AG08395 (cell line): ENCODE data around the gene XYLT1.

Experiments
- DNase-seq: peaks from one replicate; pipeline ENCODE4 v3.0.0; 2012; ENCODE audit warnings: mixed read lengths, low spot score

The XYLT1 gene

GRCh38 chr16:17098685-17099084, 372.1 kb downstream of the XYLT1 start:
- no peak for DNase-seq

GRCh38 chr16:17084130-17084529, 386.6 kb downstream of the XYLT1 start:
- DNase-seq: no peak

GRCh38 chr16:17083628-17084027, 387.1 kb downstream of the XYLT1 start:
- no peak for DNase-seq

DNA sequence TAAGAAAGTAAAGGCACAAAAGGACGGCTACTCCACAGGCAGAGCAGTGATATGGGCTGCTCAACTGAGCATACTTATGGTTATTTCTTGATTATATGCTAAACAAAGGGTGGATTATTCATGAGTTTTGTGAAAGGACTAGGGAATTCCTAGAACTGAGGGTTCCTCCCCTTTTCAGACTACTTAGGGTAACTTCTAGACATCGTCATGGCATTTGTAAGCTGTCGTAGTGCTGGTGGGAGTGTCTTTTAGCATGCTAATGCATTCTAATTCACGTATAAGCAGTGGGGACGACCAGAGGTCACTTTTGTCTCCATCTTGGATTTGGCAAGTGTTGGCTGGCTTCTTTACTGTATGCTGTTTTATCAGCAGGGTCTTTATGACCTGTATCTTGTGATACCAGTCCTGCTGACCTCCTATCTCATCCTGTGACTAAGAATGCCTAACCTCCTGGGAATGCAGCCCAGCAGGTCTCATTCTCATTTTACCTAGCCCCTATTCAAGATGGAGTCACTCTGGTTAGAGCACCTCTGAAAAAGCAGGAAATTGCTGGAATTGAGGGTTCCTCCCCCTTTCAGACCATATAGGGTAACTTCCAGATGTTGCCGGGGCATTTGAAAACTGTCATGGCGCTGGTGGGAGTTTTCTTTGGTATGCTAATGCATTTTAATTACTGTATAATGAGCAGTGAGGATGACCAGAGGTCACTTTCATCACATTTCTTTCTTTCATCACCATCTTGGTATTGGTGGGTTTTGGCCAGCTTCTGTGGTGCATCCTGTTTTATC, 388.5 kb downstream of the XYLT1 start:
- no peak for DNase-seq

DNA sequence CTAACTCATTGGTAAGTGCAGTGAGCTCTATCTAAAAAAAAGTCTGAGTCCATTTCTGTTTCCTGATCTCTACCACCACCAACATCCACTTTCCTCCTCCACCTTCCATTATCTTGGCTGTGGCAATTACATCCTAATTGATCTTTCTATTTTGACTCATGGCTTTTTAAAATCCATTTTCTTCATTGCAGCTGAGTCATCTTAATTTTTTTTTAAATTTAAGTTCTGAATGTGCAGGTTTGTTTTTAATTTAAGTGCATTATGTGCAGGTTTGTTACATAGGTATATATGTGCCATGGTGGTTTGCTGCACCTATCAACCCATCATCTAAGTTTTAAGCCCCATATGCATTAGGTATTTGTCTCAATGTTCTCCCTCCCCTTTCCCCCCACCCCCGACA, 390.7 kb downstream of the XYLT1 start:
- DNase-seq: no peak

GRCh38 chr16:17078931-17079631, 391.7 kb downstream of the XYLT1 start:
- no peak for DNase-seq

GRCh38 chr16:17076818-17077498, 393.8 kb downstream of the XYLT1 start:
- no peak for DNase-seq

DNA sequence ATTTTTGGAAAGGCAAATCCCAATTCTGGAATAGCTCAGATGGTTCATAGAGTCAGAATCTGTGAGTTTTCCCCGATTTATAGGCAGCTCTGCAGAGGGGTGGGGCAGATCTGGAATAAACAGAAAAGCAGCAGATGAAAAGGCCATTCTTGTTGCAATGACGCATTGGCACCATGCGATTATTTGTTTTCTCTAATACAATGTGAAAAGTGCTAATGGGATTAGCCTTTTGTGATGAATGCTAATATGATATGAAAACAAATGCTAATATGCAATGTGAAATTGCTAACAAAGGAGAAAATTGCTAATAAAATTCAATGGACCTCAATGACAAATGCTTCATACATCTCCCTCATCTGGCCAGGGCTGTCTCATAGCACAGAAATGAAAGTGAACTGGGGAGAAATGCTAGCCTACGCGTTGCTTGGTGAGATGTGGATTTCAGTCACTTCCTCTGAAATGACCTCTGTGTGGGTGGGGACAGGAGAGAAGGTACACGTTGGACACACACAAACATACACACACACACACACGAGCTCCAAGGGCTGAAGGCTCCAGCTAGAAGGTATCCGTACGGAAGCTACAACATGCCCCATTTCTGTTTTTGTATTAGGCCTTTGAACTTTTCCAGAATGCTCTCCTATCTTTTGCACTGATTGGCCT, 394.5 kb downstream of the XYLT1 start:
- DNase-seq: no peak

- no peak for DNase-seq
These were observed 398.7 kb downstream of the XYLT1 start for GRCh38 chr16:17072104-17072503.

- no peak for DNase-seq
These were observed 399.7 kb downstream of the XYLT1 start for GRCh38 chr16:17070882-17071592.

- DNase-seq: no peak
These were observed 401.1 kb downstream of the XYLT1 start for GRCh38 chr16:17069681-17070080.

DNA sequence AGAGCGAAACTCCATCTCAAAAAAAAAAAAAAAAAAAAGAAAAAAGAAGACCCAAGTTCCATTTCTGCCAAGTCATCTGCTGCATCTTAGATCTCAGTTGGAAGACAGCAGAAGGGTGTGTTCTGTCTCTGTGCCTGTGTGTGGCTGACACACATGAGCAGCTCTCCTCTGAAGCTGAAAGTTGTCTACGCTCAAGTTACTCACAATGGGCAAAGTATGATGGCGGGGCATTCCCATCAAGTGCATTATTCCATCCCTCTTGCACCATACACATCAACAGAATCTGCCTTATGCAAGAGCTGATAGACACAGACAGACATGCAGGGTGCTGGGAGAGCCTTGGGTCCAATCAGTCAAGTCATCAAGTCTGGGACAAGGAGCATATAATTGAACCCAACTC, 402.2 kb downstream of the XYLT1 start:
- no peak for DNase-seq

DNA sequence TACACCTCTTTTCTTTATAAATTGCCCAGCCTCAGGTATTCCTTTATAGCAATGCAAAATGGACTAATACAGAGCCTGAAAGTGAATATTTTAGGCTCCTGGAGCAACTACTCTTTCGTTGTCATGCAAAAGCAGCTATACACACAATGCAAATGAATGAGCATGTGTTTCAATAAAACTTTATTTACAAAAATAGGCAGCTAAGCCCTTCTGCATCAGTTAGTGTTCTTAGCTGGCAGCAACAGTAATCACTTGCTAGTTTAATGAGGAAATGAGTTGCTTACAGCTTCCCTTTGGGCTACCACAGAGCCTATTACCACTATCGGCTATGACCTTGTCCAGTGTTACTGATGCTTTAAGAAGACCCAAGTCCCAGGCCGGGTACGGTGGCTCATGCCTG, 402.9 kb downstream of the XYLT1 start:
- no peak for DNase-seq

DNA sequence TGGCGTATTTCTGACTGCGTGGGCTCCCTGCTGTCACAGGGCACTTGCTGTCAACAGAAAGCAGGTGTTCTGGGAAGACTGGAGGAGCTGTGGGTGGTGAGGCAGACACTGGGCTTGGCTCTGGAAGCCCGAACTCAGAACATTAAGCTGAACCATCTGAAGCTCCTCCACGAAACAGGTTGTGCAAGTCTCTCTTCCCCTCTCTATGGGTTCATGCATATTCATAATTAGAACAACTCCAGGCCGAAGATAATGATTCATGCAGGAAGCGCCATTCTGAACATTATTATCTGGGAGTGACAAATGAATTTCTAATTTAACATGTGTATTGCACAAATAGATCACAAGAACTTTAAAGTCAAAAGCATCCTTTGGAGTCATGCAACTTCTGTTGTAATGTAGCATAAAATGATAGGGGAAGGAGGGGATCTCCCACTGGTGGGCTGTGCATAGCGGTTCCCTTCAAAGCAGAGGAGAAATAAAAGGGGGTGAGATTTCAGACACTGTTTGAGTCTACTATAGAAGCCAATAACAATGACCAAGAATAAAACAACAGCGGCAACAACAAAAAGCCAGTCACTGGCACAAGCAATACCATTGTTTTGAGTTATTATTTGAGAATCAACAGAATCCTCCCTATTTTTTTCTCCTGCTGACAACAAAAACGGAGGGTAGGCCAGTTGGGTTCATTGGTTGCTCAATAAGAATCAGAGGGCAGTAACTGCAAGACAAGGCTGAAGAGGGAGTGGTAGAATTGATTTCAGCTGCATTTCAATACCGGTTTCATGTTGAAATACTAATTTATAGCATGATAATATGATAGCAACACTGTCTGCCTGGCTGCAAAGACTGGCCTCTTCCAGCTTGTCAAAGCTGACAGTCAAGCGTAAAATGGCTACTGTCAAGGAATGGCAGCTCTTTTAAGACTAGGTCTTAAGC, 407.3 kb downstream of the XYLT1 start:
- no peak for DNase-seq

GRCh38 chr16:17062676-17063075, 408.1 kb downstream of the XYLT1 start:
- no peak for DNase-seq

DNA sequence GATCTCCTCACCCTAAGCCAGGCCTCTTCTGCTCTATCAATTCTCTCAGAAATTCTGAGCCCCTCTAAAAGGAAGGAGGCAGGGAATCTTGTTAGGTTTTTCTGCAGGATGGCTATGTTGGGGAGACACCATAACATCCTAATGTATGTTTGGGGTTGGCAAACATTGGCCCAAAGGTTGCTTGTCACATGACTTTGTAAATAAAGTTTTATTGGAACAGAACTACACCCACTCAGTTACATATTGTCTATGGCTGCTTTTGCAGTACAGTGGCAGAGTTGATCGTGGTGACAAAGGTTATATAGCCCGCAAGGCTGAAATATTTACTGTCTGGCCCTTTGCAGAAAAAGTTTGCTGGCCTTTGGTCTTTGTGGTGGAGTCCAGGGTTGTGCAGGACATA, 409.4 kb downstream of the XYLT1 start:
- DNase-seq: no peak

- DNase-seq: no peak
These were observed 412.3 kb downstream of the XYLT1 start for GRCh38 chr16:17058471-17058870.

DNA sequence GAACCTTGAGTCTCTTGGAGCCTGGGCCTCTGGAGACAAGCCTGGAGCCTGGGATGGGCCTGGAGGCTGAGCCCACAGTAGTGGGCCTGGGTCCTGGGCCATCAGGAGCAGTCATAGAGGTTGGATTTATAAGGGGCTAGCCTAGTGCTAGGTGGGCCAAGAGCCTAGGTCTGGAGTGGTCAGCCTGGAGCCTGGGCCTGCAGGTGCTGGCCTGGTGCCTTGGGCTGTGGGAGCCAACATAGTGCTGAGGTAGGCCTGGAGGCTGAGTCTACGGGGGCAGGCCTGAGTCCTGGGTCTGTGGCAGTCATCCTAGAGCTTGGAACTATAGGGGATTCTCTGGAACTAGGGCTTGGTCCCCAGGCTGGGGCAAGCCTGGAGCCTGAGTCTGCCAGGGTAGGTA, 414.1 kb downstream of the XYLT1 start:
- DNase-seq: no peak

DNA sequence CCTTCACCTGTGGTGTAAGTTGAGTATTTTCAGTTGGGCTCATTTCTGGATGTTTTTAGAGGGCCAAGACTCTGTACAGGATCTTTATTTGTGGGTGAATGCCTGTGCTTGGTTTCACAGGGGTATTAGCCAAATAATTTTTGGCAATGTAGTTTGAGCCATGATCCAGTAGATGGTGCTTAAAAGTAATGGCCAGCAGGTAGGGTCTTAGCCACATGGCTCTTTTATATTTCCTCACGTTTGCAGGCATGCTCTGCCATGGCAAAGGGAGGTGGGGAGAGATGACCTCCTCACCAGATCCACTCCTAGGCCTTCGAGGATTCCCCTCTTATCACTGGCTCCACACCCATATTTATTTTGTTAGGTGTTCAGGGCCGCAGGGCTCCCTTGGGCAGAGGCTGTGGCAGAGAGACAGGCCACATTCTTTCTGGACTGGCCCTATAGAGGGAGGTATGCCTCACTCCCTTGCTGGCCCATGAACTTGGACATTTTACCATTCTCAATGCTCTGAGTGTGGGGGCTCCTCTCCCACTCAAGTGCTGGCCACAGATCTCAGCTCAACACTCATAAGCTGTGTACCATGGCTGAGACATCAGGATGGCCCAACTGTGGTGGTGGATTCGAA, 417.1 kb downstream of the XYLT1 start:
- DNase-seq: no peak
